Liver (tissue), 9 donors: ENCODE data around the gene CSNK1E. TPM values are rescaled to one million over a fixed set of nuclear protein-coding genes. Genes with fewer than 3 reads are reported as not detected.

Experiments
- DNase-seq: peaks from one replicate; pipeline ENCODE4 v3.0.0-alpha.2; 2017; ENCODE audit warnings: low spot score
- H3K27ac ChIP-seq, 2 donors: one replicate each; pipeline ENCODE4 v1.7.0; 2013; ENCODE audit warnings: inconsistent platforms in 2 of 2, low read length in 2 of 2, control low read depth in 1 of 2, low read depth in 1 of 2, mild to moderate bottlenecking in 1 of 2
- H3K27me3 ChIP-seq, 4 donors: one replicate each; pipeline versions ENCODE4 v1.6.1 to v1.7.0; 2013; ENCODE audit warnings: low read length in 3 of 4, inconsistent platforms in 1 of 4, mild to moderate bottlenecking in 1 of 4, moderate library complexity in 1 of 4; ENCODE audit not compliant: control insufficient read depth in 4 of 4, insufficient read depth in 4 of 4
- H3K36me3 ChIP-seq, 4 donors: one replicate each; pipeline versions ENCODE4 v1.6.1 to v1.7.0; 2013; ENCODE audit warnings: low read length in 3 of 4, mild to moderate bottlenecking in 3 of 4, low read depth in 1 of 4, moderate library complexity in 1 of 4; ENCODE audit not compliant: control insufficient read depth in 4 of 4, insufficient read depth in 3 of 4
- H3K4me1 ChIP-seq, 4 donors: one replicate each; pipeline versions ENCODE4 v1.6.1 to v1.7.0; 2013; ENCODE audit warnings: low read length in 3 of 4, mild to moderate bottlenecking in 3 of 4, moderate library complexity in 1 of 4; ENCODE audit not compliant: control insufficient read depth in 4 of 4, insufficient read depth in 4 of 4
- H3K4me3 ChIP-seq, 3 donors: one replicate each; pipeline versions ENCODE4 v1.6.1 to v1.7.0; 2013; ENCODE audit warnings: low read length in 3 of 3, control low read depth in 1 of 3, low read depth in 1 of 3, mild to moderate bottlenecking in 1 of 3
- H3K9ac ChIP-seq, 2 donors: one replicate each; pipeline ENCODE4 v1.7.0; 2013; ENCODE audit warnings: low read length in 2 of 2, mild to moderate bottlenecking in 2 of 2, moderate library complexity in 2 of 2, control low read depth in 1 of 2, low read depth in 1 of 2
- H3K9me3 ChIP-seq, 4 donors: one replicate each; pipeline versions ENCODE4 v1.6.1 to v1.7.0; 2013; ENCODE audit warnings: low read length in 3 of 4; ENCODE audit not compliant: control insufficient read depth in 4 of 4
- ATF3 ChIP-seq: IDR thresholded peaks from 2 replicates; pipeline ENCODE4 v1.6.1; 2016; ENCODE audit warnings: antibody characterized with exemption
- CTCF ChIP-seq: fragments of 150-350 bp; IDR thresholded peaks from 2 replicates; pipeline ENCODE4 v1.5.1; 2017; ENCODE audit warnings: improper control_type of control experiment, low read depth, low read length; ENCODE audit not compliant: missing input control
- EGR1 ChIP-seq, 2 donors: IDR thresholded peaks; 2 replicates each; pipeline ENCODE4 v1.6.1; 2016 to 2018; ENCODE audit warnings: antibody characterized with exemption in 2 of 2, low read depth in 2 of 2
- FOXA1 ChIP-seq: IDR thresholded peaks from 2 replicates; pipeline ENCODE4 v1.6.1; 2016; ENCODE audit warnings: antibody characterized with exemption
- FOXA2 ChIP-seq: IDR thresholded peaks from 2 replicates; pipeline ENCODE4 v1.6.1; 2016; ENCODE audit warnings: antibody characterized with exemption
- GABPA ChIP-seq, 2 donors: IDR thresholded peaks in 1 of 2; conservative IDR thresholded peaks in 1 of 2; 2 replicates each; pipeline ENCODE4 v1.6.1; 2016; ENCODE audit warnings: antibody characterized with exemption in 2 of 2, mild to moderate bottlenecking in 1 of 2, moderate library complexity in 1 of 2
- HNF4A ChIP-seq, 2 donors: conservative IDR thresholded peaks; 2 replicates each; pipeline ENCODE4 v1.6.1; 2016; ENCODE audit warnings: antibody characterized with exemption in 2 of 2, mild to moderate bottlenecking in 2 of 2
- HNF4G ChIP-seq: IDR thresholded peaks from 2 replicates; pipeline ENCODE4 v1.6.1; 2016; ENCODE audit warnings: antibody characterized with exemption
- JUND ChIP-seq, 2 donors: IDR thresholded peaks; 2 replicates each; pipeline ENCODE4 v1.6.1; 2016; ENCODE audit warnings: antibody characterized with exemption in 2 of 2
- MAX ChIP-seq: IDR thresholded peaks from 2 replicates; pipeline ENCODE4 v1.6.1; 2016; ENCODE audit warnings: antibody characterized with exemption
- NR2F2 ChIP-seq: IDR thresholded peaks from 2 replicates; pipeline ENCODE4 v1.6.1; 2016; ENCODE audit warnings: antibody characterized with exemption
- RAD21 ChIP-seq, 2 donors: IDR thresholded peaks; 2 replicates each; pipeline ENCODE4 v1.6.1; 2016; ENCODE audit warnings: antibody characterized with exemption in 2 of 2, mild to moderate bottlenecking in 2 of 2
- REST ChIP-seq: IDR thresholded peaks from 2 replicates; pipeline ENCODE4 v1.6.1; 2016; ENCODE audit warnings: antibody characterized with exemption, mild to moderate bottlenecking
- RXRA ChIP-seq, 2 donors: IDR thresholded peaks; 2 replicates each; pipeline ENCODE4 v1.6.1; 2017 to 2018; ENCODE audit warnings: antibody characterized with exemption in 2 of 2, mild to moderate bottlenecking in 1 of 2
- SP1 ChIP-seq: IDR thresholded peaks from 2 replicates; pipeline ENCODE4 v1.6.1; 2018; ENCODE audit warnings: antibody characterized with exemption, mild to moderate bottlenecking
- TAF1 ChIP-seq: conservative IDR thresholded peaks from 2 replicates; pipeline ENCODE4 v1.6.1; 2016; ENCODE audit warnings: antibody characterized with exemption, mild to moderate bottlenecking
- YY1 ChIP-seq: IDR thresholded peaks from 2 replicates; pipeline ENCODE4 v1.6.1; 2016; ENCODE audit warnings: antibody characterized with exemption, mild to moderate bottlenecking
- ZBTB33 ChIP-seq: IDR thresholded peaks from 2 replicates; pipeline ENCODE4 v1.6.1; 2016; ENCODE audit warnings: antibody characterized with exemption
- WGBS: extraction: QIAGEN DNeasy Blood & Tissue Kit; methylation state at CpG from one replicate; pipeline ENCODE4 v1.1.7; 2013; 5-methylcytosine and 5-hydroxymethylcytosine counted together
- polyA plus RNA-seq, 2 donors: library from polyadenylated mRNA; stranded (reverse) in 1 of 2; unstranded in 1 of 2; fragments of 200-250 nt in 1 of 2; fragments of >200 nt in 1 of 2; fragmentation: Nextera tagmentation in 1 of 2; extraction: Ambion mirVana in 1 of 2; gene quantifications; one replicate each; pipeline versions ENCODE4 v1.2.1 to v1.2.3, GENCODE V29; 2013 to 2015
- total RNA-seq, 2 donors: library from RNA; depleted of rRNA; stranded (reverse); fragments of >200 nt; gene quantifications; one replicate each; pipeline ENCODE4 v1.2.3, GENCODE V29; 2014
- donor health status: healthy.
- donor health status: healthy.
- donor health status: healthy.
- donor health status: healthy.
- donor health status: healthy.

The CSNK1E gene
- total and polyA plus RNA-seq, 4 donors, result 8.4 to 27.4 (median 13.7) TPM

GRCh38 chr22:38327805-38328204, 10.6 kb upstream of the CSNK1E start (continued):
- no peak for TF ChIP-seq ZBTB33
- TF ChIP-seq FOXA1, result no peak
- no peak for TF ChIP-seq EGR1 (IDR thresholded peaks at IDR 0.05; ENCODE audit: low read depth in 2 of 2)

GRCh38 chr22:38327396-38327795, 10.2 kb upstream of the CSNK1E start:
- DNase-seq, result no peak
- 92% methylated on average over 7 of the region's 7 CpGs for WGBS
- no peak overlapping the region for H3K9ac ChIP-seq

More at GRCh38 chr22:38327396-38327795, 10.2 kb upstream of the CSNK1E start:
- Histone ChIP-seq H3K9me3 (no peaks in the 10 kb centered on the region), H3K27me3 (no peaks in the 10 kb centered on the region), H3K4me3 (no peak overlapping the region), H3K4me1 (no peaks in the 10 kb centered on the region), H3K36me3 (no peaks in the 10 kb centered on the region), H3K27ac (no peak overlapping the region)
- TF ChIP-seq SP1 (no peak), ATF3 (no peak), EGR1 (IDR thresholded peaks at IDR 0.05; ENCODE audit: low read depth in 2 of 2) (no peak), JUND (IDR thresholded peaks at IDR 0.05) (no peak), NR2F2 (no peak), TAF1 (no peak), REST (no peak), ZBTB33 (no peak), RXRA (IDR thresholded peaks at IDR 0.05) (no peak), GABPA (IDR thresholded peaks at IDR 0.05 in 1 of 2, conservative IDR thresholded peaks at IDR 0.05 in 1 of 2) (no peak), FOXA1 (no peak), FOXA2 (no peak), CTCF (no peak), HNF4G (no peak), RAD21 (IDR thresholded peaks at IDR 0.05) (no peak), HNF4A (conservative IDR thresholded peaks at IDR 0.05) (no peak), MAX (no peak), YY1 (no peak)
